GM19324 (cell line): Measurements from ENCODE around the gene IKZF3.
"Not testable (repeated sequence)": the region's sequence is repeated elsewhere in the genome, so short reads cannot be mapped to it uniquely, and the experiment has no call there.

Source experiments
- ATAC-seq: cut with Tn5 transposase; IDR thresholded peaks from one replicate; pipeline ENCODE4 v1.9.1; 2021; ENCODE audit warnings: mild to moderate bottlenecking, moderate library complexity; ENCODE audit not compliant: unreplicated experiment, low FRiP score

IKZF3 gene

GRCh38 chr17:39863244-39863917 is 731 bp downstream of the IKZF3 start:
- no peak for ATAC-seq

GRCh38 chr17:39861235-39861634 is 2.9 kb downstream of the IKZF3 start:
- no peak for ATAC-seq

GRCh38 chr17:39855911-39856649 is 8.0 kb downstream of the IKZF3 start:
- not testable (repeated sequence) for ATAC-seq

- ATAC-seq: no peak
These were observed 9.2 kb downstream of the IKZF3 start for GRCh38 chr17:39854909-39855308.

- no peak for ATAC-seq
These were observed 11.9 kb downstream of the IKZF3 start for GRCh38 chr17:39852239-39852638.

GRCh38 chr17:39850186-39850585 is 13.9 kb downstream of the IKZF3 start:
- ATAC-seq: not testable (repeated sequence)

- no peak for ATAC-seq
These were observed 15.5 kb downstream of the IKZF3 start for GRCh38 chr17:39848600-39848999.

GRCh38 chr17:39846205-39846604 is 17.9 kb downstream of the IKZF3 start:
- ATAC-seq: no peak

- ATAC-seq: no peak
These were observed 18.9 kb downstream of the IKZF3 start for GRCh38 chr17:39845052-39845846.

GRCh38 chr17:39841134-39841683 is 22.9 kb downstream of the IKZF3 start:
- no peak for ATAC-seq

- ATAC-seq: no peak
These were observed 25.3 kb downstream of the IKZF3 start for GRCh38 chr17:39838784-39839183.

- ATAC-seq: no peak
These were observed 26.1 kb downstream of the IKZF3 start for GRCh38 chr17:39838057-39838456.

- no peak for ATAC-seq
These were observed 28.0 kb downstream of the IKZF3 start for GRCh38 chr17:39836117-39836516.

- no peak for ATAC-seq
These were observed 28.9 kb downstream of the IKZF3 start for GRCh38 chr17:39835038-39835786.

GRCh38 chr17:39834017-39834416 is 30.1 kb downstream of the IKZF3 start:
- no peak for ATAC-seq

GRCh38 chr17:39831588-39831987 is 32.5 kb downstream of the IKZF3 start:
- no peak for ATAC-seq

GRCh38 chr17:39828443-39828842 is 35.7 kb downstream of the IKZF3 start:
- no peak for ATAC-seq

- no peak for ATAC-seq
These were observed 37.8 kb downstream of the IKZF3 start for GRCh38 chr17:39826334-39826733.

- ATAC-seq: no peak
These were observed 40.6 kb downstream of the IKZF3 start for GRCh38 chr17:39823407-39824054.

- no peak for ATAC-seq
These were observed 42.1 kb downstream of the IKZF3 start for GRCh38 chr17:39822051-39822451.
